Body of pancreas (tissue), 4 donors: ENCODE results near the gene MTG1.

Source experiments
- CTCF ChIP-seq, 7 experiments: fragments of 450-650 bp in 4 of 7; fragments of 200-600 bp in 3 of 7; sonication (generic) in 3 of 7; IDR thresholded peaks; one replicate each; pipeline ENCODE4 v1.5.1; 2016 to 2019; ENCODE audit warnings: antibody characterized with exemption in 7 of 7
- POLR2A ChIP-seq, 3 donors: fragments of 450-650 bp; IDR thresholded peaks; one replicate each; pipeline ENCODE4 v1.6.1; 2016; ENCODE audit warnings: antibody characterized with exemption in 3 of 3, mild to moderate bottlenecking in 2 of 3

- TF ChIP-seq CTCF (IDR thresholded peaks at IDR 0.05) (no peak), POLR2A (IDR thresholded peaks at IDR 0.05) (no peak)
Observed at GRCh38 chr10:133388973-133389818, 4.8 kb upstream of the MTG1 start.
